Neural crest cell (in vitro differentiated cells): ENCODE data around the gene ZDHHC14. TPM values are rescaled to one million over a fixed set of nuclear protein-coding genes. Genes with fewer than 3 reads are reported as not detected.

Experiments
- DNase-seq: peaks from one replicate; pipeline ENCODE4 v3.0.0; 2021; ENCODE audit warnings: low read depth, mixed read lengths, low spot score
- H3K27ac Mint-ChIP-seq: one replicate; pipeline ENCODE4 v1.8.0; 2021; ENCODE audit warnings: mild to moderate bottlenecking, mixed read lengths; ENCODE audit not compliant: unreplicated experiment
- H3K27me3 Mint-ChIP-seq: 2 replicates; pipeline ENCODE4 v1.8.0; 2021; ENCODE audit warnings: low read depth, mild to moderate bottlenecking, mixed read lengths
- H3K36me3 Mint-ChIP-seq: 2 replicates; pipeline ENCODE4 v1.8.0; 2021; ENCODE audit warnings: low read depth, mild to moderate bottlenecking, mixed read lengths
- H3K4me1 Mint-ChIP-seq: 2 replicates; pipeline ENCODE4 v1.8.0; 2021; ENCODE audit warnings: mixed read lengths
- H3K4me3 Mint-ChIP-seq: one replicate; pipeline ENCODE4 v1.8.0; 2021; ENCODE audit warnings: mild to moderate bottlenecking, mixed read lengths
- H3K9me3 Mint-ChIP-seq: 2 replicates; pipeline ENCODE4 v1.8.0; 2021; ENCODE audit warnings: mixed read lengths
- CTCF ChIP-seq: fragments of 200-600 bp; sonication (generic); conservative IDR thresholded peaks from 2 replicates; pipeline ENCODE4 v1.5.0; 2021; ENCODE audit warnings: antibody characterized with exemption, mild to moderate bottlenecking
- total RNA-seq: library from RNA; stranded (reverse); gene quantifications from 2 replicates; pipeline ENCODE4 v1.2.1, GENCODE V29; 2021

ZDHHC14 gene
- total RNA-seq, 1 donor from 2014 or later = 5.3 TPM

GRCh38 chr6:157607317-157608109, 226.5 kb downstream of the ZDHHC14 start:
- H3K9me3 Mint-ChIP-seq = no peaks in the 10 kb centered on the region
- TF ChIP-seq CTCF = no peak
- peaks cover 3% of the 10 kb centered on the region for H3K36me3 Mint-ChIP-seq
- H3K27me3 Mint-ChIP-seq = peaks cover 9% of the 10 kb centered on the region
- H3K4me1 Mint-ChIP-seq = peaks cover 29% of the 10 kb centered on the region
- no peak for DNase-seq
- no peak overlapping the region for H3K27ac Mint-ChIP-seq
- no peak overlapping the region for H3K4me3 Mint-ChIP-seq

- H3K36me3 Mint-ChIP-seq = peaks cover 3% of the 10 kb centered on the region
- no peaks in the 10 kb centered on the region for H3K9me3 Mint-ChIP-seq
- no peak for TF ChIP-seq CTCF
- no peak overlapping the region for H3K4me3 Mint-ChIP-seq
- no peak for DNase-seq
- H3K27me3 Mint-ChIP-seq = peaks cover 9% of the 10 kb centered on the region
- peak overlapping the region; percentile 53 for H3K27ac Mint-ChIP-seq
- H3K4me1 Mint-ChIP-seq = peaks cover 29% of the 10 kb centered on the region
Measured at GRCh38 chr6:157608221-157609075, 227.5 kb downstream of the ZDHHC14 start.

GRCh38 chr6:157609117-157609516, 228.1 kb downstream of the ZDHHC14 start:
- H3K4me1 Mint-ChIP-seq = peaks cover 30% of the 10 kb centered on the region
- DNase-seq = no peak
- no peak overlapping the region for H3K4me3 Mint-ChIP-seq
- no peaks in the 10 kb centered on the region for H3K9me3 Mint-ChIP-seq
- no peak for TF ChIP-seq CTCF
- peaks cover 9% of the 10 kb centered on the region for H3K27me3 Mint-ChIP-seq
- no peak overlapping the region for H3K27ac Mint-ChIP-seq
- peaks cover 3% of the 10 kb centered on the region for H3K36me3 Mint-ChIP-seq

GRCh38 chr6:157609556-157609955, 228.6 kb downstream of the ZDHHC14 start:
- Mint-ChIP-seq H3K27me3 (peaks cover 9% of the 10 kb centered on the region), H3K36me3 (peaks cover 3% of the 10 kb centered on the region), H3K9me3 (no peaks in the 10 kb centered on the region), H3K4me3 (no peak overlapping the region), H3K27ac (no peak overlapping the region), H3K4me1 (peaks cover 34% of the 10 kb centered on the region)
- DNase-seq = no peak
- no peak for TF ChIP-seq CTCF

- no peak overlapping the region for H3K4me3 Mint-ChIP-seq
- H3K27me3 Mint-ChIP-seq = peaks cover 6% of the 10 kb centered on the region
Measured at GRCh38 chr6:157610451-157610999, 229.5 kb downstream of the ZDHHC14 start.

More at GRCh38 chr6:157610451-157610999, 229.5 kb downstream of the ZDHHC14 start:
- H3K27ac Mint-ChIP-seq = no peak overlapping the region
- peaks cover 32% of the 10 kb centered on the region for H3K4me1 Mint-ChIP-seq
- no peak for TF ChIP-seq CTCF
- H3K9me3 Mint-ChIP-seq = no peaks in the 10 kb centered on the region
- no peak for DNase-seq
- H3K36me3 Mint-ChIP-seq = peaks cover 3% of the 10 kb centered on the region
